Hepatocyte (in vitro differentiated cells): ENCODE data around the gene UTS2. TPM values are rescaled to one million over a fixed set of nuclear protein-coding genes. Genes with fewer than 3 reads are reported as not detected.

Source experiments
- DNase-seq: peaks from one replicate; pipeline ENCODE4 v3.0.0-alpha.2; 2016; ENCODE audit warnings: low spot score
- H2AFZ ChIP-seq: fragments of 200-600 bp; sonication (generic); 2 replicates; pipeline ENCODE4 v1.6.0; 2016; ENCODE audit warnings: antibody characterized with exemption, mild to moderate bottlenecking
- H3K27ac ChIP-seq: fragments of 200-600 bp; sonication (generic); 2 replicates; pipeline ENCODE4 v1.5.1; 2016; ENCODE audit warnings: mild to moderate bottlenecking
- H3K27me3 ChIP-seq: fragments of 200-600 bp; sonication (generic); 2 replicates; pipeline ENCODE4 v1.6.1; 2016
- H3K36me3 ChIP-seq: fragments of 200-600 bp; sonication (generic); replicated peaks from 2 replicates; pipeline ENCODE4 v1.5.1; 2016; ENCODE audit warnings: low read depth; ENCODE audit not compliant: insufficient read depth
- H3K4me1 ChIP-seq: fragments of 200-600 bp; sonication (generic); 2 replicates; pipeline ENCODE4 v1.5.1; 2016; ENCODE audit warnings: mild to moderate bottlenecking, moderate library complexity; ENCODE audit not compliant: insufficient read depth
- H3K4me2 ChIP-seq: fragments of 200-600 bp; sonication (generic); 2 replicates; pipeline ENCODE4 v1.6.0; 2016
- H3K4me3 ChIP-seq: fragments of 200-600 bp; sonication (generic); 2 replicates; pipeline ENCODE4 v1.5.1; 2016; ENCODE audit warnings: mild to moderate bottlenecking
- H3K79me2 ChIP-seq: fragments of 200-600 bp; sonication (generic); 2 replicates; pipeline ENCODE4 v1.6.0; 2017; ENCODE audit warnings: mild to moderate bottlenecking
- H3K9me2 ChIP-seq: fragments of 200-600 bp; sonication (generic); replicated peaks from 2 replicates; pipeline ENCODE4 v1.6.0; 2017; ENCODE audit warnings: mild to moderate bottlenecking; ENCODE audit not compliant: insufficient read depth
- H3K9me3 ChIP-seq: fragments of 200-600 bp; sonication (generic); 2 replicates; pipeline ENCODE4 v1.5.1; 2016; ENCODE audit warnings: low read depth, mild to moderate bottlenecking
- H4K20me1 ChIP-seq: fragments of 200-600 bp; sonication (generic); 2 replicates; pipeline ENCODE4 v1.6.0; 2016; ENCODE audit warnings: mild to moderate bottlenecking; ENCODE audit not compliant: insufficient read depth, poor library complexity, severe bottlenecking
- CTCF ChIP-seq: fragments of 200-600 bp; sonication (generic); IDR thresholded peaks from 2 replicates; pipeline ENCODE4 v1.5.1; 2016; ENCODE audit warnings: antibody characterized with exemption, mild to moderate bottlenecking; ENCODE audit not compliant: poor library complexity
- EZH2 ChIP-seq: fragments of 200-600 bp; sonication (generic); IDR thresholded peaks from 2 replicates; pipeline ENCODE4 v1.6.1; 2016; ENCODE audit warnings: antibody characterized with exemption, mild to moderate bottlenecking, borderline replicate concordance
- EZH2phosphoT487 ChIP-seq: fragments of 200-600 bp; sonication (generic); IDR thresholded peaks from one replicate; pipeline ENCODE4 v1.6.1; 2018; ENCODE audit warnings: antibody characterized with exemption, mild to moderate bottlenecking, low read depth, moderate library complexity; ENCODE audit not compliant: unreplicated experiment, severe bottlenecking
- WGBS: methylation state at CpG from one replicate; pipeline ENCODE4 v1.1.6; 2016; ENCODE audit warnings: low lambda C conversion rate; ENCODE audit errors: missing lambda C conversion rate; 5-methylcytosine and 5-hydroxymethylcytosine counted together
- polyA plus RNA-seq: library from polyadenylated mRNA; unstranded; fragments of >200 nt; fragmentation: Nextera tagmentation; extraction: Ambion mirVana; gene quantifications from 2 replicates; pipeline ENCODE4 v1.2.1, GENCODE V29; 2016
- total RNA-seq: library from RNA; depleted of rRNA; stranded (reverse); fragments of >200 nt; gene quantifications from 2 replicates; pipeline ENCODE4 v1.2.3, GENCODE V29; 2014

The UTS2 gene
- total and polyA plus RNA-seq, 2 experiments from 2014 or later: 0.29 TPM; not detected in 1

- 87% methylated on average over 7 of the region's 7 CpGs for WGBS
- Histone ChIP-seq H3K79me2 (no peaks in the 10 kb centered on the region), H2AFZ (no peak overlapping the region), H3K9me3 (peaks cover 11% of the 10 kb centered on the region), H3K36me3 (no peaks in the 10 kb centered on the region), H3K27me3 (no peaks in the 10 kb centered on the region), H3K27ac (no peak overlapping the region), H3K4me2 (no peak overlapping the region), H3K4me3 (no peak overlapping the region), H3K9me2 (no peaks in the 10 kb centered on the region), H4K20me1 (no peaks in the 10 kb centered on the region), H3K4me1 (no peaks in the 10 kb centered on the region)
- DNase-seq: no peak
- no peak for TF ChIP-seq CTCF
- no peak for TF ChIP-seq EZH2phosphoT487
- no peak for TF ChIP-seq EZH2
Measured at GRCh38 chr1:7810395-7810794, 42.5 kb downstream of the UTS2 start.

GRCh38 chr1:7809742-7810141, 43.1 kb downstream of the UTS2 start:
- 91% methylated on average over 13 of the region's 13 CpGs for WGBS
- Histone ChIP-seq H3K27ac (no peak overlapping the region), H3K79me2 (no peaks in the 10 kb centered on the region), H3K4me3 (no peak overlapping the region), H3K36me3 (no peaks in the 10 kb centered on the region), H2AFZ (no peak overlapping the region), H4K20me1 (no peaks in the 10 kb centered on the region), H3K27me3 (no peaks in the 10 kb centered on the region), H3K9me3 (peaks cover 11% of the 10 kb centered on the region), H3K4me1 (no peaks in the 10 kb centered on the region), H3K4me2 (no peak overlapping the region), H3K9me2 (no peaks in the 10 kb centered on the region)
- TF ChIP-seq EZH2phosphoT487: no peak
- TF ChIP-seq EZH2: no peak
- TF ChIP-seq CTCF: no peak
- no peak for DNase-seq

- Histone ChIP-seq H3K4me3 (no peak overlapping the region), H4K20me1 (no peaks in the 10 kb centered on the region), H3K9me3 (peaks cover 1% of the 10 kb centered on the region), H3K4me1 (no peaks in the 10 kb centered on the region), H3K36me3 (no peaks in the 10 kb centered on the region), H3K79me2 (no peaks in the 10 kb centered on the region), H3K4me2 (no peak overlapping the region), H3K9me2 (no peaks in the 10 kb centered on the region), H2AFZ (no peak overlapping the region), H3K27ac (no peak overlapping the region), H3K27me3 (no peaks in the 10 kb centered on the region)
- WGBS: 28% methylated on average over 1 of the region's 1 CpG
- no peak for TF ChIP-seq EZH2phosphoT487
- peak; percentile 52 for TF ChIP-seq CTCF
- no peak for TF ChIP-seq EZH2
- DNase-seq: peak; percentile 28
Measured at GRCh38 chr1:7808253-7808844, 44.5 kb downstream of the UTS2 start.

GRCh38 chr1:7805460-7805859, 47.4 kb downstream of the UTS2 start:
- Histone ChIP-seq H3K9me2 (no peaks in the 10 kb centered on the region), H3K4me2 (no peak overlapping the region), H3K9me3 (no peaks in the 10 kb centered on the region), H3K4me3 (no peak overlapping the region), H4K20me1 (no peaks in the 10 kb centered on the region), H2AFZ (no peak overlapping the region), H3K4me1 (no peaks in the 10 kb centered on the region), H3K27me3 (no peaks in the 10 kb centered on the region), H3K27ac (no peak overlapping the region), H3K79me2 (no peaks in the 10 kb centered on the region), H3K36me3 (no peaks in the 10 kb centered on the region)
- TF ChIP-seq EZH2: no peak
- no peak for TF ChIP-seq CTCF
- TF ChIP-seq EZH2phosphoT487: no peak
- no peak for DNase-seq
- WGBS: 91% methylated on average over 9 of the region's 9 CpGs
